Hepatic stellate cell (primary cell): ENCODE measurements around the gene ABCA1.
"Not testable (repeated sequence)": the region's sequence is repeated elsewhere in the genome, so short reads cannot be mapped to it uniquely, and the experiment has no call there.

Experiments
- DNase-seq: peaks from one replicate; pipeline ENCODE4 v3.0.0; 2011; ENCODE audit warnings: low spot score

ABCA1 gene

DNA sequence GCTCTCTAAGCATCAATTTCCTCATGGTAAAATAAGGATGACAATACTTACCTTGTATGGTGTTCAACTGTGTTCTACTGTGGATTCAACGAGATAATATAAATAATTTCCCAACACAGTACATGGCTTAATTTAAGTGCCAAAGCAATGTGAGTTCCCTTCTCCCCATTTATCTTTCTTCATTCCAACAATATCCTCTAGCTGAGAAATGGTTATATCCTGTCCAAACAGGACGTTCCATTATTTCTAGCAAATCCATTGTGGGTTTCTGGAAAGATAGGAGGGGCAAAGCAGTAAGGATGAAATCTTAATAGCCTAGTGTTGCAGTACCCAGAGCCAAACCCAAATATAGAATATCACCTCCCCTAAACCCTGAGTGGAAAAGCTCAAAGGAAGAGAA lies 22.0 kb downstream of the ABCA1 start:
- no peak for DNase-seq

DNA sequence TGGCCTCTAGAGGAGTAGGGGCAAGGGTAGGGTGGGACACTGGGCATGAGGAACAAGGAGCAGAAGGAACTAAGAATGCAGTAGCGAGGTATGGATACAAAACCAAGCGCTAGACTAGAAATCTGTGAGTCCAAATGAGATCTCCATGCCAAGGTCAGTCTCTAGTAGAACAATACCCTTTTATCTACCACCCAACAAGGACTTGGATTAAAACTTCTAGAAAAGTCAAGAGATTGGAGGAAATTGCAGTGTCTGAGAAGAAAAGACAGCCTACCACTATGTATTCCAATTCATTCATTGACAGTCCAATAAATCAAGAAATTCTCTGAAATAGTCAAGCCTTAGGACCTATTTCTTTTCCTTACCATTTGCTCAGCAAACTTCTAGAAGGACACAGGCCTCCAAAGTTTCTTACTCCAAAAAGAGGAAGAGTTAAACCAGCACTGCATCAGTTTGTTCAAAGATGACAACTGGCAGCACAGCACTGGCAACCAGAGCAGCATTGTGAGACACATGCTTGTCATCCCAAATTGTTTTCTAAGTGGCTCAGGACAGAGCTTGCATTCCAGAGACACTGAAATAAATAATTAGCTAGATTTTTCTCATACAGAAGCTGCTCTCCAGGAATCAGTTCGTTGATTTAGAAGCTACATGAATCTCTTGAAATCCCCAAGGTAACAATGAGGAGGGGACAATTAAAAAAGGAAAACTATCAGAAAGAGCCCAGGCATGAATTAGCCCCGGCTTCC lies 22.6 kb downstream of the ABCA1 start:
- no peak for DNase-seq

DNA sequence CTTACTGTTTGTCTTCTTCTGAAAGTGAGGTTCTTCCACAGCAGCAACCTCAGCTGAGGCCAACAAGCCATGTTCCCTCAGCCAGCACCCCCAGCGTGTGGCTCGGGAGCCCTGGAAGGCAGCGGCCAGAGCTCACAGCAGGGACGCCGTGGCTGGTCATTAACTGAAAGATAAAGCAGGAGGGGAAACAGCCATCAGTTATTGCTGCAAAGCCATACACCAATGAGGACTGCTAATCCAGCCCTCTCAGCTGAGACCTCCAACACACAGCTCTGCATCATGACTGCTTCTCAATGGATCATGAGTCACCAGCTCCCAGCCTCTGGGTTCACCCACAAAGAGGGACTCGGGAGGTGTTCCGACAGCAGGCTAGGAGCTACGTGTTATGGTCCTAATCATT lies 24.3 kb downstream of the ABCA1 start:
- no peak for DNase-seq

DNA sequence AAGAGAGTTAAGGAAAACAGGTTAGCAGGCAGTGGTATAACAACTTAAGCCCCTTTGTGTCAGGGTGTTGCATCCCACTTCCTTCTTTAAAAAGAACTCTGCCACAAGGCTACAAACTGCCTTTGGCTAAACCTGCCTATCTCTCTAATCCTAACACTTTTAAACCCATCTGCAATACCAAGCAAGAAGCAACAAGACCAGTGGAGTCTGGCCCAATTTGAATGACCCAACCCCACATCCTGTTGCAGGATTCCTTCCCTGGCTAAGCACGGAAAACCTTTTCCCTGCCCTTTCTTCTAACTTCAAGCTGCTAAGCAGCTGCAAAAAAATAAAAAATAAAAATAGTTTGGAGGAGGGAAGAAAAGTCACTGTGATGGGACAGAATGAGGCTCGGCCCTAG lies 27.1 kb downstream of the ABCA1 start:
- DNase-seq, result no peak

DNA sequence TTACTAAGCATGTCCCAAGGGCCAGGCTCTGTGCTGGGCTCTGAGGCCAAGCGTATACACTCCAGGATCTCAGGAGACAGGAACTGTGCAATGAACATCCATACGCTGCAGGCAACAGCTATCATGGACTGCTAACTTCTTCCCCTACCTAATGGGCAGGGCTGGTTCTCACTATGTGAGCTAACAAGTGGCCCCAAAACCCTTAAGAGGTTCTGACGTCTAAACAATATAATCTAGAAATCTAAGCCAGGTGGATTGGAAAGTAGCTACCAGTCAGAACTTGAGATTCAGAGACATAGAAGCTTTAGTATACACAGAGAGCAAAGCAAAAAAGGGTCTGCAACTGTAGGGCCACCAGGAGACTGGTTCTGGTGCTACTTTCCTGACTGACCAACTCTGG lies 27.6 kb downstream of the ABCA1 start:
- no peak for DNase-seq

DNA sequence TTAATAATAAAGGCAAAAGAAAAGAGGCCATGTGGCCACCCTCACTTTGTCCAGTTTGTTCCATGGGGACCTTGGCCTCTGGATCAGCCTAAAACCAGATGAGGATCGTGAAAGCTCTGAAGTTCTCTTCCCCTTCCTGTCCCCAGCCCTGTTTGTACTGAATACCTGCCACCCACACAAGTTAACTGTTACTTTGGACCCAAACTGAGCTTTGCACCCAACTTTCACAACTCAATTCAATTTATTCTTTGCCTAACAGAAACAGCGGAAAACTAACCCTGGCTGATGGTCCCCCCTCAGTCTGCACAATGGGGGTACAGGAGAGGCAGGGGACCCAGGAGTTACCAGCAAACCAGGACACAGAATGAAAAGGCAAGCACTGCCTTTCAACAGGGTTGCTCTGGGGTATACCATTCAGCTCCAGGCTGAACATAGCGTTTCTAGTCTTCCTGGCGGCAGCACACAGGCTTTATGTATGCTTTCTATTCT lies 28.2 kb downstream of the ABCA1 start:
- DNase-seq, result no peak

DNA sequence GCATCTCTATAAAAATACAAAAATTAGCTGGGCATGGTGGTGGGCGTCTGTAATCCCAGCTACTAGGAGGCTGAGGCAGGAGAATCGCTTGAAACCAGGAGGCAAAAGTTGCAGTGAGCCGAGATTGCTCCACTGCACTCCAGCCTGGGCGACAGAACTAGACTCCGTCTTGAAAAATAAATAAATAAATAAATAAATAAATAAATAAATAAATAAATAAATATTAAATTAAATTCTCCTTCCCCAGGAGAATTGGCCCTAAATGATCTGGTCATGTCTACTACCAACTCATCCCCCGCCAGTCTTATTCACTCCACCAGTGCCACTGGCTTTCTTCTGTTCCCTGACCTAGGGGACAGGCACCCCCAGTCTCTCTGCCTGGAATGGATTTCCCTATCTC lies 29.6 kb downstream of the ABCA1 start:
- DNase-seq, result not testable (repeated sequence)

DNA sequence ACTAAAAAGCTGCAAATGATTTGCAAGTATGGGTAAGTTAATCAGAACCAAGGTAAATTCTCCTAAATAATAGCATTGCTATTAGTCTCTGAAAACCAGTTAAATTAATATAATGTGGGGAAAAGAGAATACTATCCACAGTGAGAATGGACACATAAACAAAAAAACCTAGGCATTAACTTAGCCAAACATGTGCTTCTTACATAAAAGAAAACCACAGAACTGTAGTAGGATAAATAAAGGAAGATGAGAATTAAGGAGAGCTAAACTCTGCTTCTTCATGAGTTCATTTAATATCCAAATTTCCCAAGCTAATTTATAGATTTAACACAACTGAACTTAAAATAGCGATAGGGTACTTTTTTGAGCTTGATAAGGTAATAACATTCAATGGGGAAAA lies 31.8 kb downstream of the ABCA1 start:
- DNase-seq, result no peak

DNA sequence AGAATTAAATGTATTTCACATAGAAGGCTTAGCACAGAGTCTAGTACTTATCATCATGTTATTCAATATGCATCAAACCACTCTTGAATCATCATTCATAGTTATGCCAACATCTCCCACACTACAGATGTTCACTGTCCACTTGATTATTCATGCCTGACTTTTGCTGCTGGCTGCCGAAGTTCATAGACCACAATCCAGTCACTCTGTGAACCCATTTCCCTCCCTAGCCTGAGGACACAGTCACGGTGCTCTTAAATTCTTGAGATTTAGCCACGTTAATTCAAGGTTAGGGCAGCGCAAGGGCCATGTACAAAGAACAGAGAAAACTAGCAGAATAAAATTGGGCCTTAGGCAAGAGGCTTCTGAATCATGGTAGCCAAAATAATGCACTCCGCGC lies 32.4 kb downstream of the ABCA1 start:
- no peak for DNase-seq

DNA sequence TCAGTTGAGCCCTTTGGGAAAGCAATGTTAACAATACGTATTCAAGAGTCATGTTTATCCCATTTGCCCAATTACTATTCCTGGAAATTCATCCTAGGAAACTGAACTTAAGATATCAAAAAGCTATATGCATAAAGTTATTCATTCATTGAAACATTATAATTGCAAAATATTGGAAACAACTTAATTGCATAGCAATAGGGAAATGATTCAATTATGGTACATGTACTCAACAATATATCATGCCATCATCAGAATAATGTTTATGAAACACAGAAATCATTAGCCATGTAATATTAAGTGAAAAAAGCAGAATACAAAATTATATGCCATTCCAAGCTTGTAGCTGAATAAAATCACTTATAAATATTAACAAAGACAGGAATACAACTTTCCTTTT lies 35.3 kb downstream of the ABCA1 start:
- DNase-seq, result no peak

DNA sequence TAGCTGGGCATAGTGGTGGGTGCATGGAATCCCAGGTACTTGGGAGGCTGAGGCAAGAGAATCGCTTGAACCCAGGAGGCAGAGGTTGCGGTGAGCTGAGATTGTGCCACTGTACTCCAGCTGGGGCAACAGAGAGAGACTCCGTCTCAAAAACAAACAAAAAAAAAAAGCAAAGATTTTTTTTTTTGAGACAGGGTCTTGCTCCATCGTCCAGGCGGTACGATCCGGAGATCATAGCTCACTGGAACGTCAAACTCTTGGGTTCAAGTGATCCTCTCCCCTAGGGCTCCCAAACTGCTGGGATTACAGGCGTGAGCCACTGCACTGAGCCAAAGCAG lies 37.6 kb downstream of the ABCA1 start:
- DNase-seq, result no peak

DNA sequence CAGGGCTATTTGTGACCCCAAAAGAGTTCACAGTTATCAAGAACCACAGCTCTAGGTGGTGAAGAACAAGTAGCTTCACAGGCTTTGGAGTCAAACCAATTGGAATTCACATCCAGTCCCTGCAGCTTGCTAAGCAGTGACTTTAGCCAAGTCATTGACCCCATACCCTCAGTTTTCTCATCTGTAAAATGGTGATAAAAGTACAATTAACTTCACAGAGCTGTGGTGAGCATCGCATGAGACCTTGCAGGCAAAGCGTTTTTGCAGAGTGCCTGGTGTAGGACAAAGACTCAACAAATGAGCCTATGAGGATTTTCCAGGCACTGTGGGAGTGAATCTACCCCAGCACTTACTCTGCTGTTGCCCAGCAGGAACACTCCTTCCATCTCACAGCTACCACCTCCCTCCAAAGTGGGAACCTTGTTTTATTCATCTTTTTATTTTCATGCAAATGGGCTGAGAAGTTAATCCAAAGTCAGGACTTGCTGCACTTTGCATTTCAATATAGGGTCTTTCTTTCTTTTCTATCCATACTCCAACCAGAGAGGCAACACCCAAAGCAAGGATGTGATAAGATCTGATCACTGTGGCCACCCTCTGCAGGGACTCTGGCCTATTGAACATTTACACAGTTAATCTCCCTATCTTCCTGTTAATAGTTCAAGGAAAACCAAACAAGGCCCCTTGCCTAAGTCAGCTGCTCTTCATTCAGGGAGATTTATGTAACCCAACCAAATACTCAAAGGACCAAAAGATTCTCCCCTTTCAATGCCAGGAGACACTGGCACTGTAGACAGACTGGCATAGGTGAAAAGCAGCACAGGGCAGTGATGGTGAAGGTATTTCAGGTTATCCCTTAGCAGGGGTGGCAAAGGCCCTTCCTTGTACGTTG lies 41.9 kb downstream of the ABCA1 start:
- DNase-seq, result no peak

DNA sequence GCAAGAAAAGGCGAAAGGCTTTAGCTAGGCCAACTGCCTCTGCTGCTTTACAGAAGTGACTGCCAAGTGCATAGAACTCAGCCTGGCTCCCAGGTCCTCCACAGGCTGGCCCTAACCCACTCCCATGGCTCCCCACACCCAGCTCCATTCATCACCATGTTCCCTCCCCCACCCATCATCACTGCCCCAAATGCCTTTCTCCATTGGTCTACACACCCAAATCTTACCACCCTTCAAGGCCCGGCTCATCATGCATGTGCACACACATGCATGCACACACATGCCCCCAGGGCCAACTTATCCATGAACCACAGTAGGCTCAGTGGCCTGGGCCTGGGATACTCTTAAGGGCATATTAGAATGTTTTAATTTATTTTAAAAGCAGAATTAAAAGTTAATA lies 44.8 kb downstream of the ABCA1 start:
- no peak for DNase-seq

DNA sequence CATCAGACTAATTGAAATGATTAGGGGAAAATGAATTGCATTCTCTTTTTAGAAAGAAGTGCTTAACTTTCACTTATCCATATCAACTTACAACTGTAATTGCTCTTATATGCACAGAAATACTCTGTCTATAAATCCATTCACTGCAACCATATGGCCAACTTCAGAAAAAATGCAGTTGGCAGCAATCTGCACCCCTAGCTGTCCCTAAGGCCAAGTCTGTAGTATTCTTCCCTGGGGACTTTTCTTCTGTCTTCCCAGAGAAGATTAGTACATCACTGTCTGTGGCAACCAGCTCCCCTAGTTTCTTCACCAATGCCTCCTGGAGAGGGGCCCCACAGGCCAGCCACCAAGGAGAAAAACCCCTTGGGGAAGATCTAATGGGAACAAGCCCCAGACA lies 45.4 kb downstream of the ABCA1 start:
- no peak for DNase-seq

DNA sequence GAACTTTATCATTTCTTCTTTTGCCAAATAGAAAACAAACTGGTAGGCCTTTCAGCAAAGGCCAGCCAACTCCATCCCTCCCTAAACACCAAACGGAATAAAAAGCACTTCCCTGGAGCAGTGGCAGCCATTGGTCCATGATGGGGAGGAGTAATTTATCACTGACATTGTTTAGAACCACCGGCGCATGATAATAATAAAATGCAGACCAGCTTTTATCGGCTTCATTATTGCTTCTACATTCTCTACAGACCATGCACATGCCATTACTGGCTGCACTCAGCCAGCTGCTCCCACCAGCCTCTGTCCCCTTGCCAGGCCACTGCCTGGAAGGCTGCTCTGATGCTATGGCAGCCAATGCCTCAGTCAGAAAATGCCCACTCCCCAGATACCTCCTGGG lies 45.9 kb downstream of the ABCA1 start:
- DNase-seq, result no peak

DNA sequence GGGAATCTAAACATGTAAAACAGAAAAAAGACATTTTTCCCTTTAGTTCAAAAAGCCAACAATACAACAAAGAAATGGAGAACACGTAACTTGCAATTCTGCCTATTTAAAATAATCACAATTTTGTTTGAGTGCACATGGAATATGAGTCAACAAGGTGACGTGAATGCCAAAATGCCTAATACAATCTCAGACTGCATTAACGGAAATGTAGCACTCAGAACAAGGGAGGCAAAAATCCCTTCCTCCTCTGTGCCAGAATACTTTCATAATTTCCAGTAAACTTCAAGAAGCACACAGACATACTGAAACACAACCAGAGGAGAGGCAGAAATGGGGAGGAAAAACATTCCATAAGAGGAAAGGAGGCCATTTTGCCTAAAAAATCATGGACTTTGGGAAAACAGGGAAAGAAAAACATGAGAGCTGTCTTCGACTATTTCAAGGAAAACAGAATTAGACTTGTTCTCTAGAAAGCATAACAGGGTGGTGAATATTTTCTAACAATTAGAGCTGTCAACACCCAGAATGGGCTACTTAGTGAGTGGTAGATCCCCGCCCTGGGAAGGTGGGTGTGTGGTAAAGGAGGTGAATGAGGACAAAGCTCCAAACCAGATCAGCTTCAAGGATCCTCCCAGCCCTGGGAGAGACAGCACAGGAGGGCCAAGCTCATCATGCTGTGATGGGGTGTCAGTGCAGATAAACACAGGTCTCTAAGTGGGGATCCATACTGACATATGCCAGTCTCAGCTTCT lies 48.2 kb downstream of the ABCA1 start:
- DNase-seq, result no peak

DNA sequence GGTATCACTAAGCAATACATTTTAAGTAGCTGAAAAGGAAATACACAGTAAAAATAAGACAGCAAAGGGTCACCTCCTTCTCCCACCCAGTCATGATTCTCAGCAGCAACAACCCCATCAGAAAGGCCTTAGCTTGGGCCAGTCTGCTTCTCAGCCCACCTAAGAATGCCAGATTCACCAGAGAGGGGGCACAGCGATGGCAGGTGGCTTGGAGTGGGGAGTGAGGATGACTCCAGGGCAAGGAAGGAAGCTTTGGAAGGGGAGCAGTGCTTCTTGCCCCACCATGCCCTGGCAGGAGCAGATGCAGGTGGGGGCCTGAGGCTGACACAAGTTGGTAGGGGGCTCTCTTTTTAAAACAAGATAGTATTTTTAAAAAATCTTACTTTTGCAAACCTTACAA lies 51.4 kb downstream of the ABCA1 start:
- DNase-seq, result no peak

DNA sequence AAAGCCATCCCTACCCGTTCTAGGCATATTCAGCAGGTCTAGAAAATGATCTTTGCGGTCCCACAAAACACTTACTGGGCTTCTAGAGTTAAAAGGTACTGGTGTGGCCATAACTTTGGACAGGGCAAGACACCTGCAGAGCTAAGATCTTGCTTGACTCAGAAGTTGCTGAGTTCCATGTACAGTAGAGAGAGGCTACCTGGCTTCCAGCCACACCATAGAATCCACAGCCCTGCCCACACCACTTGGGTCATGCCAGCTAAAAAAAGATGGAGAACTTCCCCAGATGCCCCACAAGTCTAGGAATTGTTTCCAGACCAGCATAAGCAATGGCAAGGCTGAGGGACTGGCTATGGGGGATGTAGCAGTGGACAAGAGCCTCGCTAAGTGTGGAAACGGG lies 52.1 kb downstream of the ABCA1 start:
- DNase-seq, result no peak

DNA sequence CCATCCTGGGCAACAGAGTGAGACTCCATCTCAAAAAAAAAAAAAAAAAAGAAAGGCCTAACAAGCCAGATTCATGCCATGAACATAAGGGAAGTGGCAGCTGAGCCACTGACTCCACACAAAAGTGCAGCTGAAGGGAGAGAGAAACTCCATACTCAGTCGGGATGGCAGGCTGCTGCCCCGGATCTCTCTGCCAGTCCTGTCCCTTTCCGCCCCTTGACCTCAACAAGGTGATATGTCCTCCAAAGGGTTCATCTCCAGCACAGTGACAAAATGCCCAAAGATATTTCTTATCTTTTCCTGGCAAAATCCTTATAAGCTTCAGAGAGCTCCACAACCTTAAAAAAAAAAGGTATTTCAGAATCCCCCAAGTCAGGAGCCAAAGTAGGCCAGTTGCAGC lies 52.6 kb downstream of the ABCA1 start:
- DNase-seq, result no peak

DNA sequence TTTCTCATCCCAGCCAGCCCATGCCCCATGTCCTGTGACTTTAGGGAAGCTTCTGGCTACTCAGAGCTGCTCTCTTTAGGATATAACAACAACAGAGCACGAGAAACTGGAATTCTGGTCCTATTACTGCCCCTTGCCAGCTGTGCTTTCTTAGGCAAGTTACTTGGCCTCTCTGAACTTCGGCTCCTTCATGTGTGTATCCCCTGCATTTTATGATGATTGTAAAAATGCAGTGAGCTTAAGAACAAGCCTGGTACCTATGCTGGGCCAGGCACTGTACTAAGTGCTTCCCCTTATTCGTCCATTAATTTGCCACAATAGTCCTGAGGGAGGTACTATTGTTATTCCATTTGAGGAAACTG lies 54.5 kb downstream of the ABCA1 start:
- no peak for DNase-seq

DNA sequence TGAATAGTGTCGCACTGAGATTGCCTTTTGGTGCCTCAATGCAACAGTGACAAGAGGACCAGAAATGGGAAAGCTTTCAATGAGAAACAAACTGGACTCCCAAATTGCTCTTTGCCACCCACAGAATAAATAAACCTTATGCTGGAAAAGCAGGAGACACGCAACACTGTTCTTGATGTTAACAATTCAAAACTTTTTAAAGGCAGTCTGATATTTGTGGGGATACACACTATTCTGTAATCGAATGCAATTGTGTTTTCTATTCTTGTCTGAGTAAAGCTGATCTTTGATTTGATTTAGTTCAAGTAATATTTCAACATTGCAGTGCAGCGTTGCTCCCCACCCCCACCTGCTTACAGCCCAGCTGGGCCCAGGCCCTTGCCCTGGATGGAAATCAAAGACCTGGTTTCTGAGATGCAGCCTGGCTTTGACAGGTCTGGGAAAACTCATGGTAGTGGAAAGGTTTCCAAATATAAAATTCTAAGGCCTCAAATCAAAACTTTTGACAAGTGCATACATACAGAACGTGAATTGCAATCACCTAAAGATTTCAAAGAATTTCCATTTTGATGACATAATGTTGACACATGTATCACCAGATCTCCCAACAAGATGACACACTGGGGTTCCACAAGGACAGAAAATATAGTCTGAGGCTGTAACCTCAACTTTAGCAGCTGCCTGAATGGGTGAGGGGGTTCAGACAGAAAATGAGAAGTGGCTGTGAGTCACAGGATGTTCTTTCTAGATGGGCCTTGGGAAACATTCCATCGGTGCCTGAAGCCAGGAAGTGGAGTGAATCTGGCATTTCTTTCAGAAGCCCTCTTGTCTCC lies 55.1 kb downstream of the ABCA1 start:
- DNase-seq, result peak; percentile 84

DNA sequence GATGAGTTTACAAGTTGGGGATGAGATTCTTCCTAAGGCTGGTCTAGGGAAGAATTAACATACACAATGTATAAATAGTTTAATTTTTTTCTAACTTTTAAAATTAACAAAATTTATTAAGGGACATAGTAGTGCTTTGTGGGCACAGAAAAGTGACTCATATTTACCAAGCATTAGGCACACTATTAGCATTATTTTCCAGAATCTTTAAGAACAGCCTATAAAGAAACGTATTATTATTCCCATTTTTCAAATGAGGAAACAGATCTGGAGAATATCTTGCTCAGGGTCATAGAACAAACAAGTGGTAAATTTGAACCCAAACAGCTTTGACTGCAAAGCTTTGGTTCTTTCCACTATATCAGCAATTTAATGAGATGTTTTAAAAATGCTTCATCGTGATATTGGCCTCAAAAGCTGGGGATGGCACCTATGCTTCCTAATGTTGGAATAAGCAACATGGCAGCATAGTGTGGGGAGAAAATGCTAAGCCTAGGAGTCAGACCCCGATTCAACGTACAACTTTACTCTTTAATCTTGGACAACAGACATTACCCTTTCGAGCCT lies 55.9 kb downstream of the ABCA1 start:
- no peak for DNase-seq
